GM12878 (cell line): Measurements from ENCODE around the gene FURIN.

Experiments
- CTCF ChIP-seq, 3 experiments: IDR thresholded peaks in 2 of 3; conservative IDR thresholded peaks in 1 of 3; 2 replicates each; pipeline ENCODE4 v1.5.1; 2011; ENCODE audit warnings: low read depth in 3 of 3, low read length in 3 of 3, mild to moderate bottlenecking in 3 of 3, control low read depth in 2 of 3, moderate library complexity in 2 of 3, inconsistent platforms in 1 of 3, mixed read lengths in 1 of 3; ENCODE audit not compliant: control insufficient read depth in 2 of 3, insufficient read depth in 1 of 3; ENCODE audit errors: extremely low read depth in 1 of 3
- EP300 ChIP-seq, 2 experiments: fragments of 150-350 bp in 1 of 2; IDR thresholded peaks; 2 replicates each; pipeline ENCODE4 v1.6.1; 2011 to 2012; ENCODE audit warnings: low read depth in 2 of 2, low read length in 2 of 2, borderline replicate concordance in 1 of 2, improper control_type of control experiment in 1 of 2, inconsistent platforms in 1 of 2; ENCODE audit not compliant: control insufficient read depth in 1 of 2
- PAX8 ChIP-seq: fragments of 450-650 bp; IDR thresholded peaks from 2 replicates; pipeline ENCODE4 v1.6.1; 2017; ENCODE audit warnings: mild to moderate bottlenecking, moderate library complexity
- SIN3A ChIP-seq: IDR thresholded peaks from 2 replicates; pipeline ENCODE4 v1.6.1; 2012; ENCODE audit warnings: low read depth, low read length, improper control_type of control experiment
- SP1 ChIP-seq: IDR thresholded peaks from one replicate; pipeline ENCODE4 v1.6.1; 2011; ENCODE audit warnings: low read depth, low read length
- STAT1 ChIP-seq: fragments of 450-650 bp; conservative IDR thresholded peaks from 2 replicates; pipeline ENCODE4 v1.6.1; 2014; ENCODE audit warnings: antibody characterized with exemption, mild to moderate bottlenecking
- TARDBP ChIP-seq: IDR thresholded peaks from 2 replicates; pipeline ENCODE4 v1.6.1; 2016; ENCODE audit warnings: borderline replicate concordance

- no peak for TF ChIP-seq CTCF (IDR thresholded peaks at IDR 0.05 in 2 of 3, conservative IDR thresholded peaks at IDR 0.05 in 1 of 3; ENCODE audit: control insufficient read depth in 2 of 3, extremely low read depth in 1 of 3, insufficient read depth in 1 of 3, low read depth in 3 of 3, low read length in 3 of 3)
- TF ChIP-seq STAT1 = no peak
- no peak for TF ChIP-seq EP300 (IDR thresholded peaks at IDR 0.05; ENCODE audit: borderline replicate concordance in 1 of 2, control insufficient read depth in 1 of 2, low read depth in 2 of 2, low read length in 2 of 2)
- TF ChIP-seq PAX8 = no peak
- TF ChIP-seq TARDBP = no peak
- TF ChIP-seq SIN3A = no peak
- TF ChIP-seq SP1 = no peak
Observed at GRCh38 chr15:90901175-90902039, 33.0 kb downstream of the FURIN start.
